MM.1S (cell line): Measurements from ENCODE around the gene PLCB1.

Experiments used
- DNase-seq: peaks from one replicate; pipeline ENCODE4 v3.0.0-alpha.2; 2015
- H2AFZ ChIP-seq: fragments of 300-600 bp; sonication (generic); 2 replicates; pipeline ENCODE4 v1.6.0; 2016; ENCODE audit warnings: antibody characterized with exemption, low read length
- H3F3A ChIP-seq: fragments of 300-600 bp; sonication (generic); 2 replicates; pipeline ENCODE4 v1.6.1; 2016; ENCODE audit warnings: mild to moderate bottlenecking, antibody characterized with exemption, low read length, moderate library complexity, mixed read lengths; ENCODE audit not compliant: insufficient read depth
- H3K27ac ChIP-seq: fragments of 300-600 bp; sonication (generic); 2 replicates; pipeline ENCODE4 v1.5.1; 2016; ENCODE audit warnings: mild to moderate bottlenecking, low read length
- H3K27me3 ChIP-seq: fragments of 300-600 bp; sonication (generic); replicated peaks from 2 replicates; pipeline ENCODE4 v1.6.0; 2016; ENCODE audit warnings: low read length; ENCODE audit not compliant: insufficient read depth
- H3K36me3 ChIP-seq: fragments of 300-600 bp; sonication (generic); replicated peaks from 2 replicates; pipeline ENCODE4 v1.6.1; 2016; ENCODE audit warnings: mild to moderate bottlenecking, low read length, mixed read lengths; ENCODE audit not compliant: insufficient read depth
- H3K4me1 ChIP-seq: fragments of 300-600 bp; sonication (generic); 2 replicates; pipeline ENCODE4 v1.6.1; 2016; ENCODE audit warnings: low read length, mixed read lengths
- H3K4me2 ChIP-seq: fragments of 300-600 bp; sonication (generic); 2 replicates; pipeline ENCODE4 v1.6.0; 2016; ENCODE audit warnings: low read depth, low read length
- H3K4me3 ChIP-seq: fragments of 300-600 bp; sonication (generic); 2 replicates; pipeline ENCODE4 v1.5.1; 2016; ENCODE audit warnings: low read length, mixed read lengths
- H3K79me2 ChIP-seq: fragments of 300-600 bp; sonication (generic); 2 replicates; pipeline ENCODE4 v1.6.1; 2016; ENCODE audit warnings: mixed run types, low read length, mixed read lengths
- H3K9ac ChIP-seq: fragments of 300-600 bp; sonication (generic); 2 replicates; pipeline ENCODE4 v1.6.1; 2016; ENCODE audit warnings: low read length, mixed read lengths
- H3K9me2 ChIP-seq: fragments of 300-600 bp; sonication (generic); replicated peaks from 2 replicates; pipeline ENCODE4 v1.6.1; 2016; ENCODE audit warnings: mild to moderate bottlenecking, low read length, mixed read lengths; ENCODE audit not compliant: insufficient read depth
- H3K9me3 ChIP-seq: fragments of 300-600 bp; sonication (generic); replicated peaks from 2 replicates; pipeline ENCODE4 v1.6.1; 2016; ENCODE audit warnings: mild to moderate bottlenecking, low read length, mixed read lengths; ENCODE audit not compliant: insufficient read depth
- H4K20me1 ChIP-seq: fragments of 300-600 bp; sonication (generic); 2 replicates; pipeline ENCODE4 v1.6.1; 2016; ENCODE audit warnings: mild to moderate bottlenecking, low read length, moderate library complexity, mixed read lengths; ENCODE audit not compliant: insufficient read depth
- EZH2 ChIP-seq: fragments of 300-600 bp; sonication (generic); optimal IDR thresholded peaks from 2 replicates; pipeline ENCODE3; 2017; ENCODE audit warnings: low read depth, mild to moderate bottlenecking, antibody characterized with exemption, low read length, mixed read lengths
- EZH2phosphoT487 ChIP-seq: fragments of 300-600 bp; sonication (generic); IDR thresholded peaks from 2 replicates; pipeline ENCODE4 v1.6.1; 2018; ENCODE audit warnings: antibody characterized with exemption, low read length
- TF ChIP-seq, protein P1 (sequence below): fragments of 300-600 bp; sonication (generic); IDR thresholded peaks from 2 replicates; pipeline ENCODE4 v1.5.1; 2016; ENCODE audit warnings: antibody characterized with exemption, low read length, mixed read lengths

PLCB1 gene

DNA sequence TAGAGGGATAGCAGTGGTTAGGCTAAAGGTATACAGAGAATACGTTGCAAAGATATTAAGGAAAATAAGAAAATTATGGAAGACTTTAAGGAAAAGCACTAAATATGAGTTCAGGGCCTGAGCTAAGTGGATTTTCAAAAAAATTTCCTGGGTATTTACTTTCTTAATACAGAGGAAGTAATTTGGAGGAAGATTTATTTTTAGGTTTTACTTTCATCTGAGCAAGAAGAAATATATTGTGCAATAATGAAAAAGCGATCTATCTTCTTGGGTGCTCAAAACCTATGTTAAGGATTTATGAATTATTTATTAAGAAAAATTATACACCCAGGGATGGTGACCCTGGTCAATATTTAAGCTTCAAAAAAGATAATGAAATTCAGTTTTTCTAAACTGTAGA, 224.7 kb downstream of the PLCB1 start:
- Histone ChIP-seq H3K9ac (no peak overlapping the region), H3K9me3 (no peaks in the 10 kb centered on the region), H3K27ac (no peak overlapping the region), H2AFZ (no peak overlapping the region), H3K9me2 (no peaks in the 10 kb centered on the region), H4K20me1 (no peaks in the 10 kb centered on the region), H3K4me2 (no peak overlapping the region), H3K36me3 (no peaks in the 10 kb centered on the region), H3K4me1 (peaks cover 15% of the 10 kb centered on the region), H3F3A (no peaks in the 10 kb centered on the region), H3K4me3 (no peak overlapping the region), H3K79me2 (no peaks in the 10 kb centered on the region), H3K27me3 (no peaks in the 10 kb centered on the region)
- no peak for DNase-seq
- TF ChIP-seq EZH2 (no peak), EZH2phosphoT487 (no peak)
- TF ChIP-seq, protein P1, sequence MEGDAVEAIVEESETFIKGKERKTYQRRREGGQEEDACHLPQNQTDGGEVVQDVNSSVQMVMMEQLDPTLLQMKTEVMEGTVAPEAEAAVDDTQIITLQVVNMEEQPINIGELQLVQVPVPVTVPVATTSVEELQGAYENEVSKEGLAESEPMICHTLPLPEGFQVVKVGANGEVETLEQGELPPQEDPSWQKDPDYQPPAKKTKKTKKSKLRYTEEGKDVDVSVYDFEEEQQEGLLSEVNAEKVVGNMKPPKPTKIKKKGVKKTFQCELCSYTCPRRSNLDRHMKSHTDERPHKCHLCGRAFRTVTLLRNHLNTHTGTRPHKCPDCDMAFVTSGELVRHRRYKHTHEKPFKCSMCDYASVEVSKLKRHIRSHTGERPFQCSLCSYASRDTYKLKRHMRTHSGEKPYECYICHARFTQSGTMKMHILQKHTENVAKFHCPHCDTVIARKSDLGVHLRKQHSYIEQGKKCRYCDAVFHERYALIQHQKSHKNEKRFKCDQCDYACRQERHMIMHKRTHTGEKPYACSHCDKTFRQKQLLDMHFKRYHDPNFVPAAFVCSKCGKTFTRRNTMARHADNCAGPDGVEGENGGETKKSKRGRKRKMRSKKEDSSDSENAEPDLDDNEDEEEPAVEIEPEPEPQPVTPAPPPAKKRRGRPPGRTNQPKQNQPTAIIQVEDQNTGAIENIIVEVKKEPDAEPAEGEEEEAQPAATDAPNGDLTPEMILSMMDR = no peak

DNA sequence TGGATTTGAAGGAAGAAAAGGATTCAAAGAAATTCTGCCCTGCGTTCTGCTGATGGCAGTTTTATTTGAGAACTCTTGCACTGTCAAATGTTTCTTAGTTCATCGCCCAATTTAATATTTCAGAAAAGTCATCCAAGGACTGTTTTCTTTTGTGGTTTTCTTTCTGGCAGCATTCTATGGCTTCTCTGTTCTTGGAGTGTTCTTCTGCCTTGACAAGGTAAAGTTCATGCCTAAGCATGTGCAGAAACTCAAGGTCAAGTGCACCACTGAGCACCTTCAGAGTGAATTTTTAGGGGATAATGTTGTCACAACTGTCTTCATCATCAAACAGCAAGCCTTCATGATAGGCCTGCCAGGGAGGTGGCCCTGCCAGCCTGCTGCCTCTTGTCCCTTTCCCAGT, 225.6 kb downstream of the PLCB1 start:
- H2AFZ ChIP-seq = no peak overlapping the region
- no peak overlapping the region for H3K4me2 ChIP-seq
- no peaks in the 10 kb centered on the region for H3F3A ChIP-seq
- no peak for DNase-seq
- no peaks in the 10 kb centered on the region for H3K9me3 ChIP-seq
- no peaks in the 10 kb centered on the region for H3K79me2 ChIP-seq
- no peak overlapping the region for H3K27ac ChIP-seq
- no peak overlapping the region for H3K9ac ChIP-seq
- TF ChIP-seq, protein P1 = no peak
- TF ChIP-seq EZH2 = no peak
- TF ChIP-seq EZH2phosphoT487 = no peak
- no peaks in the 10 kb centered on the region for H3K36me3 ChIP-seq
- peaks cover 9% of the 10 kb centered on the region for H3K4me1 ChIP-seq
- H3K4me3 ChIP-seq = no peak overlapping the region
- no peaks in the 10 kb centered on the region for H3K9me2 ChIP-seq
- no peaks in the 10 kb centered on the region for H3K27me3 ChIP-seq
- H4K20me1 ChIP-seq = no peaks in the 10 kb centered on the region

DNA sequence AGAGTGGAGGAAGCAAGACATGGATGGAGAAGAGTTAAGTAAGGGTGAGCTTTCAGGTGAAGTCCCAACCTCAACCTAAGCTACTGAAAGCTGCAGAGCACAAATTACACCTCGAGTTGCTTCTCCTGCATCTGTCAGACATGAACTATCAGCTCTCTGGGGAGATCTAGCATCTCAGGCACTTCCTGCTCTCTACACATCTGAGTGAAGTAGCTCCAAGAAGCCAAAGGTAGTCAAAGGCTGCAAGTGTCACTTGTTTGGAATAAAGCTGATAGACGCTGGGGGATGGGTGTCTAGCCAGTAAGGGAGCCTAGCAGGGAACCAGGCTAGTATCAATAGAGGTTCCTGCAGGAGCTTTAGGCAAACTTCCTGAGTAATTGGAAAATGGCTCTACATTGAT, 228.0 kb downstream of the PLCB1 start:
- no peaks in the 10 kb centered on the region for H3K9me3 ChIP-seq
- H3K27ac ChIP-seq = no peak overlapping the region
- no peak overlapping the region for H3K4me2 ChIP-seq
- TF ChIP-seq EZH2phosphoT487 (no peak), EZH2 (no peak)
- TF ChIP-seq, protein P1 = no peak
- H3K36me3 ChIP-seq = no peaks in the 10 kb centered on the region
- no peaks in the 10 kb centered on the region for H3F3A ChIP-seq
- no peak for DNase-seq
- no peaks in the 10 kb centered on the region for H4K20me1 ChIP-seq
- H3K79me2 ChIP-seq = no peaks in the 10 kb centered on the region
- H3K9me2 ChIP-seq = no peaks in the 10 kb centered on the region
- H3K27me3 ChIP-seq = no peaks in the 10 kb centered on the region
- H2AFZ ChIP-seq = no peak overlapping the region
- no peaks in the 10 kb centered on the region; the same call in 1 of the 2 replicates for H3K4me1 ChIP-seq
- no peak overlapping the region for H3K4me3 ChIP-seq
- no peak overlapping the region for H3K9ac ChIP-seq
